Stimulated activated naive CD8-positive, alpha-beta T cell treated with anti-CD3 and anti-CD28 coated beads, Interleukin-15, Interleukin-2, amounts not matched to agents 100 ng/mL and 50 ng/mL, for 24 hours (primary cell): ENCODE measurements around the gene SLC5A6.

Experiments used
- H3K27ac Mint-ChIP-seq: one replicate; pipeline ENCODE4 v1.8.0; 2021; ENCODE audit warnings: mild to moderate bottlenecking, mixed read lengths
- H3K27me3 Mint-ChIP-seq: one replicate; pipeline ENCODE4 v1.8.0; 2021; ENCODE audit warnings: mixed read lengths
- H3K36me3 Mint-ChIP-seq: one replicate; pipeline ENCODE4 v1.8.0; 2021; ENCODE audit warnings: low read depth, mixed read lengths
- H3K4me1 Mint-ChIP-seq: one replicate; pipeline ENCODE4 v1.8.0; 2021; ENCODE audit warnings: low read depth, mixed read lengths
- H3K4me3 Mint-ChIP-seq: one replicate; pipeline ENCODE4 v1.8.0; 2021; ENCODE audit warnings: mild to moderate bottlenecking, mixed read lengths
- H3K9me3 Mint-ChIP-seq: one replicate; pipeline ENCODE4 v1.8.0; 2021; ENCODE audit warnings: mixed read lengths

SLC5A6 gene

DNA sequence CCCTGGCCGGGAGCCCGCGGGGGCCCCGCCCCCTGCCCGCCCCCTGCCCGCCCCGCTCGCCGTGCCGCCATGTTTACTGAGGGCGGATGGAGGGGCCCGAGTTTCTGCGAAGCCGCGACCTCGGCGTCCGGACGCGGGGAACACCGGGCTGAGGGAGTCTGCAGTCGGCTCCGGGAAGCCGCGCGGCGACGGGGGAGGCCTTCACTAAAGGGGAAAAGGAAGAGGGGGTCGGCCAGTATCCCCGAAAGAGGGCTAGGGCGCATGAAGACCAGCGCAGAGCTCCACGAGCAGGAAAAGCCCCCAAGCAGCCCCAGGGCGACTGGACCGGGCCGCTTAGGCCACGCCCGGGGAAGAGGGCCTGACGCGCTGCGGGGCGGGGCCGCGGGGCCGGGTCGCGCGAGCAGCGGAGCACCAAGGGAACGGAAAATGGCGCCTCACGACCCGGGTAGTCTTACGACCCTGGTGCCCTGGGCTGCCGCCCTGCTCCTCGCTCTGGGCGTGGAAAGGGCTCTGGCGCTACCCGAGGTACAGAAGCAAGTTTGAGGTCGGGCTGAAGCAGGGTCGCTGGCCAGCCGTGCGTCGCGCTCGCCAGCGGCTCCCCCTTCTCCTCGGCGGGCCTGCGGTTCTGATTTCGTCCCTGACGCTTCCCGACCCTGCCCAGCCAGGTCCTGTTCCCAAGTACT, at the start of gene SLC5A6, which contains the start of gene ATRAID:
SLC5A6 (minus strand) TSS at position 326 of the 683 bp plus-strand sequence. CDS start 4,618 bp downstream, outside the sequence.
ATRAID (plus strand) TSS at position 99 of the 683 bp plus-strand sequence; CDS start at position 427, 328 bp downstream.
- peaks cover 45% of the 10 kb centered on the region for H3K4me1 Mint-ChIP-seq
- H3K4me3 Mint-ChIP-seq: peak within 1 kb of the TSS; percentile 96
- no peaks in the 10 kb centered on the region for H3K27me3 Mint-ChIP-seq
- peak within 1 kb of the TSS; percentile 100 for H3K27ac Mint-ChIP-seq
- H3K9me3 Mint-ChIP-seq: no peaks in the 10 kb centered on the region
- peaks cover 58% of the 10 kb centered on the region for H3K36me3 Mint-ChIP-seq

DNA sequence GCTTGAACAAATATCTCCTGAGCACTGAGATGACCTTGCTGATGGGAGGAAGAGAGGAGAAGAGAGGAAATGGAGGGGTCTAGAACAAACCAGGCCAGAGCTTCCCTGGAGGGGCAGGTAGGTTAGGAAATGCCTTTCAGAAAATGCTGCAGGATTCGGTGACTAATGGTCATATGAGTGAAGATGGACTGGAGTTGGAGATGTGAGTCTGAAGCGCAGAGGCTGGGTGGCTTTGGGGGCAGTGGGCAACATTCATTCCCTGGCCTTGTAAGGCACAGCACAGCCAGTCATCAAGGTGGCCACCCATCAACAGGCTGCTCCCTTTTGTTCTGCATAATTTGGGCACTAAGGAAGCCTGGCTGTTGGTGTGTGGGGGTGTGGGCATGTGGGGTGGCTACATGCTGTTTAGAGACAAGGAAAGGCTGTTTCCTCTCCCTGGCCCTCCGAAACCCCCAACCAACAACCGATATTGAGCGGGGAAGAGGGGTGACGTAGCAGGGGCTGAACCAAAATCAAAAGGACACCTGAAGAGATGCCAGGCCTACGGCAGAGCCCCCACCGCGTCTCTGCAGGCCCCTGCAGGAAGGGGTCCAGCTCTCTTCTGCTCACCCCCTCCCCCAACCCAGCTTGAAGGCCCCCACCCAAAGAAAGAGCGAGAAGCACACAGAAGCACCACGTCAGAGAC, 49.3 kb upstream of the SLC5A6 start:
- peak overlapping the region; percentile 39 for H3K27ac Mint-ChIP-seq
- no peaks in the 10 kb centered on the region for H3K9me3 Mint-ChIP-seq
- peaks cover 29% of the 10 kb centered on the region for H3K4me1 Mint-ChIP-seq
- peak overlapping the region; percentile 47 for H3K4me3 Mint-ChIP-seq
- H3K36me3 Mint-ChIP-seq: no peaks in the 10 kb centered on the region
- peaks cover 56% of the 10 kb centered on the region for H3K27me3 Mint-ChIP-seq

DNA sequence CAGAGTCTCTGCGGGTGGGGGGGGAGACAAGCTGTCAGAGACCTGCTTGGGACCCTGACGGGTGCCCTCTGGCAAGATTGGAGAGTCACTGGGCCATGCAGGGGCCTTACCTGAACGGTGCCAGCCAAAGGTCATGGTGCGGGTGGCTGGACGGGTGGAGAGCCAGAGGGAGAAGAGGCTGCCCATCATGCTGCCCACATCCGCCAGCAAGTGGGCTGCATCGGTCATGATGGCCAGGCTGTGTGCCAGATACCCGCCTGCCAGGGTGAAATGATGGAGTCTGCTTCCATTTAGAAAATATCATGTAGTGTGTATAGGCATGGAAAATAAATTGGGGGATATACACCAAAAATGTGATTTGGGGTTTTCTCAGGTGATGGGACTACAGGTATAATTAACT, 46.0 kb upstream of the SLC5A6 start:
- Mint-ChIP-seq H3K27me3 (peaks cover 57% of the 10 kb centered on the region), H3K4me3 (no peak overlapping the region), H3K9me3 (no peaks in the 10 kb centered on the region), H3K4me1 (peaks cover 11% of the 10 kb centered on the region), H3K36me3 (no peaks in the 10 kb centered on the region), H3K27ac (no peak overlapping the region)

DNA sequence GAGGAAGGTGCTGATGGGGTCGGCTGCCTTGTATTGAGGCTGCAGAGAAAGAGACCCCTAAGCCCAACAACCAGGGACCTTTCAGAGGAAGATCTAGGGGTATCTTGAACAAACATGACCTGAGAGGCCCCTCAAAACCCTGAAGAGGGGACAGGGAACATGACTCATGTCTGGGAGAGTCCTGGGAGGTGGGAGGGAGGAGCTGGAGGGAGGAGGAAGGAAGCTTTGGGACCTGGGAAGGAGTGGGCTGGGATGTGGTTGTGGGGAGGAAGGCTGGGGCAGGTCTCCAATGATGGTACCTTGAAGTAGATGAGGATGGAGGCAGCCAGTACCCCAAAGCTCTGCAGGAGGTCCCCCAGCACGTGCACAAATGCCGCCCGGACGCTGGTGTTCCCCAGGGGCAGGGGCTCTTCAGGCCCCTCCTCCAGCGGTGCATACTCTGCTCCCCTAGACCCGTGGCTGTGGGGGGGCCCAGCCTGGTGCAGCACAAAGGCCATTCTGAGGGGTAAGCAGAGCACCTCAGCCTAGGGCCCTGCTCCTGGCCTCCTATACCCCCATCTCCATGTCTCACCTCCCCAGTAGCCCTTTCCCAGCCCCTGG, 44.9 kb upstream of the SLC5A6 start:
- Mint-ChIP-seq H3K9me3 (no peaks in the 10 kb centered on the region), H3K36me3 (no peaks in the 10 kb centered on the region), H3K27ac (no peak overlapping the region), H3K27me3 (peaks cover 56% of the 10 kb centered on the region), H3K4me1 (peaks cover 10% of the 10 kb centered on the region), H3K4me3 (no peak overlapping the region)

DNA sequence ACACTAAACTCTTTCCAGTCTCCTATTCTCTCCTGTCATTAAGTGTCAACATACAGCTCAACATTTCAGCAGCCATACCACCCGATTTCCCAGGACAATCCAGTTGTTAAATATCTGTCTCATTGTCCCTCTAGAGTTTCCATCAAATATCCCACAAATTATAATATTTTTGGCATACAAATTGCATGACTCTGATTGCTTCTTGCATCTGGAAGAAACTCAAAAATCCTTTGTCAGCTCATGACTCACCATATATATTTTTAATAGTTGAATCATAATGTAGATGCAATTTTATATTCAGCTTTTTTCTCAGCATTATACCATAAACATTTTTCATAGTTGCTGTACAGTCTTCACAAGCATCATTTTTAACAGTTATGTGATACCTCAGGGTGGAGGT, 43.6 kb upstream of the SLC5A6 start:
- no peak overlapping the region for H3K4me3 Mint-ChIP-seq
- no peaks in the 10 kb centered on the region for H3K4me1 Mint-ChIP-seq
- peaks cover 43% of the 10 kb centered on the region for H3K27me3 Mint-ChIP-seq
- H3K27ac Mint-ChIP-seq: no peak overlapping the region
- no peaks in the 10 kb centered on the region for H3K9me3 Mint-ChIP-seq
- H3K36me3 Mint-ChIP-seq: no peaks in the 10 kb centered on the region

DNA sequence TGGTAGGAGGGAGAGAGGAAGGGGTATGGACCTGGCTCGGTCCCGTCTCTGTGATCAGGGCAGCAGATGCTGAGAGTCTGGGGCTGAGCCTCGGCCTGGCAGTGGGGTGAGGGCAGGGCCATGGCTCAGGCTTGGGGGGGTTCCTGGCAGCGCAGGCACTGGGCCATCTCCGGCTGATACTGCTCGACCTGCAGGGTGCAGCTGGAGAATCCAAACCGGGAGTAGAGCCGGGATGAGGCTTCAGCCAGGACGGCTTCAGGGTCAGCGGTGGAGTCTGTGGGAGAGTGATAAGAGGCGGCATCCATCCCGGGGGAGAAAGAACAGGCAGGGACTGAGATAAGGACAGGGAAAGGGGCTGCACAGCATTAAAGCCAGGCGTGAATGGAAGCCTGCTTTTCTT, 43.1 kb upstream of the SLC5A6 start:
- Mint-ChIP-seq H3K4me3 (no peak overlapping the region), H3K36me3 (no peaks in the 10 kb centered on the region)

DNA sequence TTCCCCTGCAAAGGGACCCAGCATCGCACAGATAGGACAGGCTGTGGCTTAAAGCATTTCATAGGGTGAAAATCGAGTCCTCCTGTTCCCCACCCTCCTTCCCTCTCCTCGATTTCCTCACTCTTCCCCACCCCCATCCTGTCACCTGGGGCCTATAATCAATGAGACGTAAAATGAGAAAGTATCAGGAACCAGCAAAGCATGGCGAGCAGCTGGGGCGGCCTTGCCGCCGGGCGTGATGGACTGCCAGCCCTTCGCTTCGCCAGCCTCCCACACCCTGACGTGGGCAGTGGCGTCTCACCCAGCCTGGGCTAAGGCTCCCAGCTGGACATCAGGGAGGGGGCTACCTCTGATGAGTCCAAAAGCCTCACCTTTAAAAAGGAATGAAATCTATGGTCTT, 39.7 kb upstream of the SLC5A6 start:
- Mint-ChIP-seq H3K36me3 (no peaks in the 10 kb centered on the region), H3K27ac (no peak overlapping the region), H3K9me3 (no peaks in the 10 kb centered on the region), H3K4me3 (no peak overlapping the region), H3K4me1 (no peaks in the 10 kb centered on the region), H3K27me3 (peaks cover 14% of the 10 kb centered on the region)

More for the DNA sequence above, 43.1 kb upstream of the SLC5A6 start:
- Mint-ChIP-seq H3K27me3 (peaks cover 38% of the 10 kb centered on the region), H3K9me3 (no peaks in the 10 kb centered on the region), H3K27ac (no peak overlapping the region), H3K4me1 (no peaks in the 10 kb centered on the region)

DNA sequence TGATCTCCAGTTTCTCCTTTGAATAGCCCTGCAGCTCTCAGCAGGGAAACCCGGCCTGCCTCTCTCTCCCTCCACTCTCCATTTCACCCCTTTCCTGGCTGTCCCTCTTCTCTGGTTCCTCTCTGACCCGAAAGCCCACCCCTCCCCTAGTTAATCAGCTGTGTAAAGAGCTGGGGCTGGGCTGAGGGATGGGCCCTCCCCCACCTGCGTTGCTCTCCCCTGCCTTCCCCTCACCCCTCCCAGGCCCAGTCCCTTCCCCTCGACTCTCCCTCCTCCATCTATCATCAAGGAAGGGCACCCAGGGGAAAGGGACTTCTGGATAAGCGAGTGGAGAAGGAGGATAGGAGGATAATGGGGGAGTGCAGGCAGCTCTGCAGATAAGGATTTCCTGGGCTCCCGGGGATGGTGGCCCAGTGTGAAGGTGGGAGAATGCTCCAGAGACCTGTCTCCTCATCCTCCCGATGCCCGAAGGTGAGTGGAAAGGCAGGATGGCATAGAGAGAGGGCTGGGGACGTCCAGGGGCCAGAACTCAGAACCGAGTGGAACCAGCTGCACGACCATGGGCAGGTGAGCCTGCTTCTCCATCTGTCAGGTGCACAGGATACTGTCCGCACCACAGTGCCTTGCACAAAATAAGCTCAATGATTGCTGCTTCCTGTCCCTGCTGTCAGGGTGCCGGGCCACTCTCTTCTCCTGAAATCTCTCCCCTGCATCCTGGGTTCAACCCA, 38.7 kb upstream of the SLC5A6 start:
- Mint-ChIP-seq H3K9me3 (no peaks in the 10 kb centered on the region), H3K4me3 (no peak overlapping the region), H3K4me1 (no peaks in the 10 kb centered on the region), H3K27me3 (peaks cover 14% of the 10 kb centered on the region), H3K27ac (no peak overlapping the region), H3K36me3 (no peaks in the 10 kb centered on the region)

DNA sequence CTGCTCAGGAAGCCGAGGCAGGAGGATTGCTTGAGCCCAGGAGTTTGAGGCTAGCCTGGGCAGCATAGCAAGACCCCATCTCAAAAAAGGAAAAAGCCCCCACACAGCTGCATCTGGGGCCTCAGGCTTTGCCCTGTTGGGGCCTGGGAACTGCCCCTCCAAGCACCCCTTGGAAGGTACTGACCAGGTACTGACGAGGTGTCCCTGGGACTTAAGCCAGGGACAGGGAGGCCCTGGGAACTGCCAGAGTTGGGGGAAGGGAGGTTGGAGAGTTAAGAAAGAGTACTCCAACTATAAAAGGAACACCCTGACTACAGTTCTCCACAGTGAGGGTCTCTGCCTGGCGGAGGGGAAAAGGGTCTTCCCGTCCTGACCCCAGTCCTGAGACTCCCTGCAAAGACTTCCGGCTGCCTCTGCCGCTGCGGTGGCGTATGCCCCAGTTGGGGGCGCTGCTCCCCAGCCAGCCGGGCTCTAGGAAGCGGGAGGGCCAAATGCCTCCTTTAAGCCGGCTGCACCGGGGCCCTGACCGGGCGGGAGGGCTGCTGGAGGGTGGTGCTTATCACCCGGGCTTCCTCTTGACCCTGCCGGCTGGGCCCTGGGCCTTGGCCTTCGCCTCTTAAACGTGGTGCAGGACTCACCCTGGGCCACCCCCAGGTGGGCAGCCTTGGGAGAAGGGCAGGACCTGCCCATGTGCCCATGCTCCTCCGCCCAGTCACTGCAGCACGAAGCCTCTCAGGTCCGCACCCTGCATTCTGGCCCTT, 38.0 kb upstream of the SLC5A6 start:
- Mint-ChIP-seq H3K27me3 (peaks cover 7% of the 10 kb centered on the region), H3K9me3 (no peaks in the 10 kb centered on the region), H3K27ac (no peak overlapping the region), H3K4me3 (no peak overlapping the region), H3K4me1 (no peaks in the 10 kb centered on the region), H3K36me3 (no peaks in the 10 kb centered on the region)

DNA sequence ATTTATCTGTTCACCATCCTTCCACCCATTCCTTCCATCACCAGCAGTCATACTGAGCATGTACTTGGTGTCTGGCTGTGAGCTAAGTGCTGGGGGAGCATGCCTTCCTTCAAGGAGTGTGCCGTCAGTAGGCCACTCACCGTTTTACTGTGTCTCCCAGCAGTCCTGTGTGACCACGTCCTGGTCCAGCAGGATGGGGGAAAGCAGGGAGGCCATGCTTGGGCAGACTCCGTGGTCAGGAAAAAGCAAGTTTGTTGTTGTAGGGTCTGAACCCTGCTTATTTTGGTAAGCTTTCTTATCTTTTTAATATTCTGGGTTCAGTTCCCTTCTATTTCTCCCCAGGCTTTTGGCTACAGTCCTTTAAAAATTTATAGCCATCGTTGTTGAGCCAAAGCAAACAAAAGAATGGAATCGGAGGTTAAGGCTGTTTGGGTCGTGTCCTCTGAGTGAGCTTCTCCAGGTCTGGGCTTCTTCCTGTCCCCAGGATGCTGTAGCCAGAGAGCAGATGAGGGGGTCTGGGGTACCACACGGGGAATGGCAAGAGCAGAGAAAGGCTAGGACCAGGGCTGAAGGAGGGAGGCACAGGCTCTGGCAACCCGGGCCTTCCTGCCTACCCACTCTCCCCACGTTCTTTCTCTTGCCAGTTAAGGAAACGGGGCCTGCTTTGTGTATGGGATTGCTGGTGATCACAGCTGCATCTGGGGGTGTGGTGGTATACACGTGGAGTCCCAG, 37.3 kb upstream of the SLC5A6 start:
- Mint-ChIP-seq H3K9me3 (no peaks in the 10 kb centered on the region), H3K36me3 (peaks cover 1% of the 10 kb centered on the region), H3K4me3 (no peak overlapping the region), H3K4me1 (no peaks in the 10 kb centered on the region), H3K27me3 (no peaks in the 10 kb centered on the region), H3K27ac (no peak overlapping the region)

DNA sequence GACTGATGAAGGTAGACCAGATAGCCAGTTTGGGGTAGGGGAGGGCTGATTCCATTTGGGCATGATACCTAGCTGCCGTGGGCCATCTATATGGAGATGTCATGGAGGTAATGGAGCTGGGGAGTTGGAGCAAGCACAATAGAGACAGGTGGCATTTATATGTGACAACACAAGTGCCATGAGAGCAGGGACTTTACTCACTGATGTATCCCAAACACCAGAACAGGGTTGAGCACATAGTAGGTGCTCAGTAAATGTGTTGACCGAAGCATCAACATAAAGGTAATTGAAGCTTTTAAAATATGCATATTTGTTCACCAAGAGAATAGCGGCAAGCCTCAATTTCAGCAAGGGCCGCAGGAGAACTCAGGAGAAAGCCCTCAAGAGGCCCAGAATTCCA, 35.8 kb upstream of the SLC5A6 start:
- no peak overlapping the region for H3K4me3 Mint-ChIP-seq
- peaks cover 11% of the 10 kb centered on the region for H3K36me3 Mint-ChIP-seq
- H3K27me3 Mint-ChIP-seq: no peaks in the 10 kb centered on the region
- H3K4me1 Mint-ChIP-seq: no peaks in the 10 kb centered on the region
- no peak overlapping the region for H3K27ac Mint-ChIP-seq
- no peaks in the 10 kb centered on the region for H3K9me3 Mint-ChIP-seq

DNA sequence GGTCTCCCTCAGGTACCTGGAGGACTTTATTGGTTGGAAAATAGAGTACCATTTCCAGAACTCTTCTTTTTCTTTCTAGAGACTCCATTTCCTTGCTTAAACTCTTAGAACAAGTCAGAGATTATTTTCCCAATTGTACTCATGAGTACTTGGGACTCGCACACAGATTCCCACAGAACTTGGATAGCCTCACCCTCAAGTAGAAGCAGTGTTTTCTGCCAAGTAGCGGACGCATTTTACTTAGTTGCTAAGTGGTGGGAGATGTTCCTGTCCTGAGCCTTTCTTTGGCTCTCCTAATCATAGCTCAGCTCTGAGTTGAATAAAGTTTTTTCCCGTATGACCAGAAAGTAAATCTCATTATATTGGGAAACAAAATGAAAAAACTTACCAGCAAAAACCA, 33.6 kb upstream of the SLC5A6 start:
- no peak overlapping the region for H3K27ac Mint-ChIP-seq
- H3K36me3 Mint-ChIP-seq: peaks cover 30% of the 10 kb centered on the region
- no peak overlapping the region for H3K4me3 Mint-ChIP-seq
- no peaks in the 10 kb centered on the region for H3K9me3 Mint-ChIP-seq
- H3K4me1 Mint-ChIP-seq: no peaks in the 10 kb centered on the region
- no peaks in the 10 kb centered on the region for H3K27me3 Mint-ChIP-seq

DNA sequence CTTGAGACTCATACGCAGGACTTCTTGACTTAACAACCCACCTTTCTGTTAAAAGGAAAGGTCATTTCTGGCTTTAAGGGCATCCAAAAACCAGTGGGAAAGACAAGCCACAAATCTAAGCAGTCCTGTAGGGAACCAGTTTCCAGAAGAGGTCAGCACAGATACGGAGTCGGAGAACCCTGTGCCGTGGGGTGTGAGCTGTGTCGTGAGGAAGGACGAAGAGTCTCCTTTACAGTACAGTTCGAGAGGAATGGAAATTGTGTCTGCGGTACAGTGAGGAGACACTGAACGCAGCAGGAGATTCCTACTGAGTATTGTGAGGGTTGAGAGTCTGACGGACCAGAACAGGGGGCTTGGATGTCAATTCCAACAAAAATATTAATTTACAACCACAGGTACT, 33.0 kb upstream of the SLC5A6 start:
- Mint-ChIP-seq H3K27me3 (no peaks in the 10 kb centered on the region), H3K4me3 (no peak overlapping the region), H3K36me3 (peaks cover 35% of the 10 kb centered on the region), H3K4me1 (no peaks in the 10 kb centered on the region), H3K27ac (no peak overlapping the region), H3K9me3 (no peaks in the 10 kb centered on the region)
